BLaER1 (cell line): ENCODE results near the gene HSPBAP1.
"Not testable (repeated sequence)": the region's sequence is repeated elsewhere in the genome, so short reads cannot be mapped to it uniquely, and the experiment has no call there.

ENCODE experiments used
- H3K27ac ChIP-seq: shearing (Covaris generic); formaldehyde crosslinking; 2 replicates; pipeline ENCODE4 v1.8.1; 2022
- H3K27me3 ChIP-seq: shearing (Covaris generic); formaldehyde crosslinking; 2 replicates; pipeline ENCODE4 v1.8.1; 2022
- H3K36me3 ChIP-seq: shearing (Covaris generic); formaldehyde crosslinking; 2 replicates; pipeline ENCODE4 v1.8.1; 2022
- H3K4me1 ChIP-seq: shearing (Covaris generic); formaldehyde crosslinking; 2 replicates; pipeline ENCODE4 v1.8.1; 2022
- H3K4me2 ChIP-seq: shearing (Covaris generic); formaldehyde crosslinking; 2 replicates; pipeline ENCODE4 v1.8.1; 2022
- H3K4me3 ChIP-seq: shearing (Covaris generic); formaldehyde crosslinking; 2 replicates; pipeline ENCODE4 v1.8.1; 2022
- H3K9ac ChIP-seq: shearing (Covaris generic); formaldehyde crosslinking; 2 replicates; pipeline ENCODE4 v1.8.1; 2022
- H3K9me3 ChIP-seq: shearing (Covaris generic); formaldehyde crosslinking; 2 replicates; pipeline ENCODE4 v1.8.1; 2022
- H4K20me1 ChIP-seq: shearing (Covaris generic); formaldehyde crosslinking; 2 replicates; pipeline ENCODE4 v1.8.1; 2022
- Cebpa-rat ChIP-seq: shearing (Covaris generic); IDR thresholded peaks from 2 replicates; pipeline ENCODE4 v1.8.1; 2022

Gene HSPBAP1

DNA sequence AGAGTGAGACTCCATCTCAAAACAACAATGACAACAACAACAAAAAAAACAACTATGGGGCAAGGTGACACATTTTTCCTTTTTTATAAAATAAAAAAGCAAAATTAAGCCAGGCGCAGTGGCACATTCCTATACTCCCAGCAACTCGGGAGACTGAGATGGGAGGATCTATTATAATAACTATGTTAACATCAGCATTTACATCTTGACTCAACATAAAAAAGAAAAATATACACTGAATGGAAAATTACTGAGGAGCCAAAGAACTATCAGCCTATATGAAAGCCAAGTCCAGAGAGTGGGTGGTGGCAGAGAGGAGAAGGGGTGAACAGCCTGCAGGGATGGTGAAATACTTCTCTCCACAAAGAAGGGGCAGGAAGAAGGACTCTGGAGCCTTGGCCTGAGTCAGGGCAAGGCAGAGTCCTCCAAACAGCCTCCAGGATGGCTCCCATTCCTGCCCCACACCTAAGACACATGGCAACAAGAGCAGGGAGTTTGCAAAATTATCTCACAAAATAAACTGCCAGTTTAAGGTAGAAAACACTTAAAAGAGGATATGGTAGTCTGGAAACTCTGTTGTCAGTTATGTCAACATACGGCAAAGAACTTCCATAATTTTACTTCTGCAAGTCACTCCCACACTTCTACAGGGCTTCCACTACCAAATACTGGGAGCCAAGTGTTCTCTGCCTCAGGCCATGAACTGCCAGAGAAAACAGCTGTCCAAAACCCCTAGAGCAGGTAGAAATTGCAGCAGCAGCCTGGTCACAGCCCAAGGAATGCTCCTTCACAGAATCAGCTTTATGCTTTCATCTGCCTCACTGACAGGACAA, 25.9 kb downstream of the HSPBAP1 start:
- no peak overlapping the region for H3K4me2 ChIP-seq
- H3K4me3 ChIP-seq: no peak overlapping the region
- H3K9me3 ChIP-seq: no peaks in the 10 kb centered on the region
- no peak for TF ChIP-seq Cebpa-rat
- H3K27ac ChIP-seq: no peak overlapping the region
- H3K4me1 ChIP-seq: no peaks in the 10 kb centered on the region
- H3K27me3 ChIP-seq: no peaks in the 10 kb centered on the region
- H4K20me1 ChIP-seq: no peaks in the 10 kb centered on the region
- peaks cover 20% of the 10 kb centered on the region; the same call in 1 of the 2 replicates for H3K36me3 ChIP-seq
- no peak overlapping the region for H3K9ac ChIP-seq

DNA sequence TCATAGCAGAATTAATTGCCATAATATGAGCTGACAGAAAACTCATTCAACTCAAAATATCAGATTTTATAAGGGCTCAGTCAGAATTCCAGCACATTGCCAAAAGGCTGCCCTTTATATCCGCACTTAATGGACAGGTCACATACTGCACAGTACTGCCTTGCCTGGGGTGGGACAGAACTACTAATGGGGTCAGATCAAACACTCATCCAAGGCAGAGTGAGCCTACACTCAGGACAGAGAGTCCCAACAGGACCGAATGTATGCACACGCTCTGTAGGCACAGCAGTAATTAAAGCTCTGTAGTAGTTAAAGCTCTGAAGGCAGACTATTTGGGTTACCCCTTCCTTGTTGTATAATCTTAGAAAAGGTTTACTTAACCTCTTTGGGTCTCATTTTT, 27.2 kb downstream of the HSPBAP1 start:
- Histone ChIP-seq H3K9me3 (no peaks in the 10 kb centered on the region), H3K4me1 (peaks cover 8% of the 10 kb centered on the region; the same call in 1 of the 2 replicates), H3K4me3 (no peak overlapping the region), H3K27me3 (no peaks in the 10 kb centered on the region), H3K4me2 (no peak overlapping the region), H4K20me1 (no peaks in the 10 kb centered on the region), H3K36me3 (peaks cover 20% of the 10 kb centered on the region; the same call in 1 of the 2 replicates), H3K27ac (no peak overlapping the region), H3K9ac (no peak overlapping the region)
- TF ChIP-seq Cebpa-rat: no peak

DNA sequence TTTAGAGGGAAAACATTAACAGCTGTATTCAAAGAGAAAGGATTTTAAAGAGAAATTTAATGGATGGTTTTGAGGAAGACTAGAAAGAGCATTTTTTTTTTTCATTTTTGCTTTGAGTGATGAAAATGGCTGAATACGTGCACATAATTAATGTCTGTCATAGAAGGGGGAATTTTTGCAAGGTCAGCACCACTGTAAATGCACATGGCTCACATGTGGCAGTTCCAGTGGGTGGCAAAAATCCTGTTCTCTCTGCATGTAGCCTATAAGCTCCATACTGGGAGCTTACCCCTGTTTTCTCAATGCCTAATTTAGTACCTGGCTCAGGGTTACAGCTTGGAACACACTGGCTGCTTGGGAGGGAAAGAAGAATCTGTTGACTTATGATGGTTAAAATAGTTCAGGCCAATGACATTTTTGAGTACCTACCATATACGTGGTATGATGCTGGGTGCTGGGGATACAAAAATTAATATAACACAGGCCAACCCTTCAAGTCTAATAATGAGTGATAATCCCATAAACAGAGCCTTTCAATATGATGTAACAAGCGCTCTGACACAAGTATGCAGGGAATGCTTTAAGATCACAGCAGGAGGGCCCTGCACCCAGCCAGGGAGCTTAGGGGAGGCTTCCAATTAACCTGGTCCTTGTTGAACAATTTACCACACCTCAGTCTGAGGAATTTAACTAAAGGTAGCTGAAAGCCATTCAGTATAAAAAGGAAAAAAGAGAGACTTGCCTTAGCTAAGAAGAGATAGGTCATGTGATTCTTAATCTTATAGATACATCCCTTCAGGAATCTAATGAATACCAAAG, 33.0 kb downstream of the HSPBAP1 start:
- Histone ChIP-seq H3K36me3 (peaks cover 27% of the 10 kb centered on the region), H3K4me2 (no peak overlapping the region), H3K27me3 (no peaks in the 10 kb centered on the region), H3K27ac (no peak overlapping the region), H3K9ac (no peak overlapping the region), H3K9me3 (no peaks in the 10 kb centered on the region), H4K20me1 (no peaks in the 10 kb centered on the region), H3K4me1 (peaks cover 8% of the 10 kb centered on the region; the same call in 1 of the 2 replicates), H3K4me3 (no peak overlapping the region)
- TF ChIP-seq Cebpa-rat: no peak

DNA sequence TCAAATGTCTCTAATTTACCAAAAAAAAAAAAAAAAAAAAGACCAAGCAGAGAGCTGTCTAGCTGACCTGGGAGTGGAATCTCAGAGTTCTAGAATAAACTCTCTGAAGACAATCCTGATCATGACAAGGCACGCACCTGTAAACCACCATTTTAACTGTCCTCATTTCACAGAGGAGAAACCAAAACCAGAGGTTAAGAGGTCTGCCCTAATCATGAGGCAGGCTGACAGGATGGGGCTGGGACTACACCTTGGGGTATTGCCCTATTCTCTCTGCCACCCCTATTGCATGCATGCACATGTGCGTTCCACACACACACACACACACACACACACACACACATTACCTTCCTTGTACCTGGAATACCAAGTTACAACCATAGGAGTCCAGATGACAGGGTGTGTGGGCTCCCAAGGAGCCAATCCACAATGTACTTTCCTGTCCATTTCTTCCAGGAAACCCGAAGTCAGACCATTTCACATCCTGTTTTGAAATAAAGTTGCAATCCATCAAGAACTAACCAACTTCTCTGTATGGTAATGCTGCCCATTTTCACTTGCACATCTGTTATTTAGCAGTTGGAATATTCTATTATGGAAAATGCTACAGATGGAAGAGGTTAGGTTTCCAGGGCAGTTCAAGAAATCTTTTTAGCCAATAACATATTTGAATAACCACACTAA, 34.6 kb downstream of the HSPBAP1 start:
- H4K20me1 ChIP-seq: no peaks in the 10 kb centered on the region
- no peaks in the 10 kb centered on the region for H3K9me3 ChIP-seq
- no peak overlapping the region for H3K4me3 ChIP-seq
- no peak for TF ChIP-seq Cebpa-rat
- H3K27ac ChIP-seq: no peak overlapping the region
- peaks cover 8% of the 10 kb centered on the region; the same call in 1 of the 2 replicates for H3K4me1 ChIP-seq
- peaks cover 38% of the 10 kb centered on the region for H3K36me3 ChIP-seq
- no peak overlapping the region for H3K9ac ChIP-seq
- H3K27me3 ChIP-seq: no peaks in the 10 kb centered on the region
- H3K4me2 ChIP-seq: no peak overlapping the region

DNA sequence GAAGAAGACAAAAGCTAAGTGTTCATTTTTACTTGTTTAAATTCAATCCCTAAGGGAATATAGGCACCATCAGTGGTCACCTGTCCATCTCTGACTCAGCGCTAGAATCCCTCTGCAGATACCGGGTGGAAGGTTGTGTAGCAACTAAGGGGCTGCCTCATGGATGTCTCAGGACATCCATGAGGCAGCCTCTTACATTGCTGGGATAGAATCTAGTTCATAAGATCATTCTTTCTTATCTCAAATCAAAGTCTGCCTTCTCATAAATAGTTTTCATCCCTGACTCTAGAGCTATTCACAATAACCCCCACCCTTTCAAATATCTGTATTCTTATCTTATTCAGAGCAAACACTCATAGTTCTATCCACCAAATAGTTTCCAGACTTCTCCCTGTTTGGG, 38.1 kb downstream of the HSPBAP1 start:
- Histone ChIP-seq H3K9me3 (no peaks in the 10 kb centered on the region), H3K4me2 (no peak overlapping the region), H3K9ac (no peak overlapping the region), H4K20me1 (no peaks in the 10 kb centered on the region), H3K36me3 (peaks cover 53% of the 10 kb centered on the region), H3K27ac (no peak overlapping the region), H3K4me1 (no peaks in the 10 kb centered on the region), H3K4me3 (no peak overlapping the region), H3K27me3 (no peaks in the 10 kb centered on the region)
- TF ChIP-seq Cebpa-rat: no peak

DNA sequence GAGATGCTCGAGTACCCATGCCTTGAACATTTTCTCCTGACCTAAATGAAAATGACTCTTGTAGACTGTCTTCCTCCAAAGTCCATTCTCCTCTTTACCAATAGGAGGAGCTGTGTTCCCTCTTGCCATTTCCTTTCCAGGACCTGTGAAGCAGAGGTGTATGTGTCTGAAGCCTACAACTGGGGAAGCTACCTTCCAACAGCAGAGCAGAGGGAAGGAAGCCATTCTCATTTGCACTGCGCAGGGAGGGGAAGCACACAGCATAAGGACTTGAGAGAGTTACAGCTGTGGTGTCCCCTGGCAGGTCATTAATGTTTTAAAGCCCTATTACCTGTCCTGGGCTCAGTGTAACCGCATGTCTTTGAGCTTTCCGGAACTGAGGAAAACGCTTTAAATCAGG, 38.7 kb downstream of the HSPBAP1 start:
- Histone ChIP-seq H3K27ac (no peak overlapping the region), H3K4me2 (no peak overlapping the region), H3K9ac (no peak overlapping the region), H3K27me3 (no peaks in the 10 kb centered on the region), H4K20me1 (no peaks in the 10 kb centered on the region), H3K4me3 (no peak overlapping the region), H3K4me1 (no peaks in the 10 kb centered on the region), H3K9me3 (no peaks in the 10 kb centered on the region), H3K36me3 (peaks cover 55% of the 10 kb centered on the region)
- TF ChIP-seq Cebpa-rat: no peak

DNA sequence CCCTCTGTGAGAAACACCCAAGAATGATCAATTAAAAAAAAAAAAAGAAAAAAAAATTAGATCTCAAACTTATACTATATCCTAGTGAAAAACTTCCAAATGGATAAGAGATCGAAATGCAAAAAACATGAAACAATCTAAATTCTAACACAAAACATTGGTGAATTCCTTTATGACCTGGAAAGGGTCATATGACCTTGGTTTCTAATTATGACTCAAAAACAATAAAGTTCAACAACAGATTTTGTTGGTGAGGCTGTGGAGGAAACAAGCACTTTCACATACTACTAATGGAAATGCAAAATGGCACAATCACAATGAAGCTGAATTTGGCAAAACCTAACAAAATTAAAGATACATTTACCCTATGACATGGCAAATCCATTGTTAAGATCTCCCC, 45.3 kb downstream of the HSPBAP1 start:
- Histone ChIP-seq H3K9me3 (peaks cover 24% of the 10 kb centered on the region), H4K20me1 (no peaks in the 10 kb centered on the region), H3K27ac (no peak overlapping the region), H3K9ac (no peak overlapping the region), H3K4me1 (no peaks in the 10 kb centered on the region), H3K36me3 (peaks cover 39% of the 10 kb centered on the region), H3K4me3 (no peak overlapping the region), H3K27me3 (no peaks in the 10 kb centered on the region), H3K4me2 (no peak overlapping the region)
- TF ChIP-seq Cebpa-rat: no peak

DNA sequence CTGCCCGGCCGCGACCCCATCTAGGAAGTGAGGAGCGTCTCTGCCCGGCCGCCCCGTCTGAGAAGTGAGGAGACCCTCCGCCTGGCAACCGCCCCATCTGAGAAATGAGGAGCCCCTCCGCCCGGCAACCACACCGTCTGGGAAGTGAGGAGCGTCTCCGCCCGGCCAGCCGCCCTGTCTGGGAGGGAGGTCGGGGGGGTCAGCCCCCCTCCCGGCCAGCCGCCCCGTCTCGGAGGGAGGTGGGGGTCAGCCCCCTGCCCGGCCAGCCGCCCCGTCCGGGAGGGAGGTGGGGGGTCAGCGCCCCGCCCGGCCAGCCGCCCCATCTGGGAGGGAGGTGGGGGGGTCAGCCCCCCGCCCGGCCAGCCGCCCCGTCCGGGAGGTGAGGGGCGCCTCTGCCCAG, 46.3 kb downstream of the HSPBAP1 start:
- H3K27me3 ChIP-seq, H3K27ac ChIP-seq, H4K20me1 ChIP-seq, H3K9ac ChIP-seq, H3K4me1 ChIP-seq, H3K4me2 ChIP-seq, H3K4me3 ChIP-seq: not testable (repeated sequence)
- Histone ChIP-seq H3K9me3 (peaks cover 34% of the 10 kb centered on the region), H3K36me3 (peaks cover 44% of the 10 kb centered on the region)

DNA sequence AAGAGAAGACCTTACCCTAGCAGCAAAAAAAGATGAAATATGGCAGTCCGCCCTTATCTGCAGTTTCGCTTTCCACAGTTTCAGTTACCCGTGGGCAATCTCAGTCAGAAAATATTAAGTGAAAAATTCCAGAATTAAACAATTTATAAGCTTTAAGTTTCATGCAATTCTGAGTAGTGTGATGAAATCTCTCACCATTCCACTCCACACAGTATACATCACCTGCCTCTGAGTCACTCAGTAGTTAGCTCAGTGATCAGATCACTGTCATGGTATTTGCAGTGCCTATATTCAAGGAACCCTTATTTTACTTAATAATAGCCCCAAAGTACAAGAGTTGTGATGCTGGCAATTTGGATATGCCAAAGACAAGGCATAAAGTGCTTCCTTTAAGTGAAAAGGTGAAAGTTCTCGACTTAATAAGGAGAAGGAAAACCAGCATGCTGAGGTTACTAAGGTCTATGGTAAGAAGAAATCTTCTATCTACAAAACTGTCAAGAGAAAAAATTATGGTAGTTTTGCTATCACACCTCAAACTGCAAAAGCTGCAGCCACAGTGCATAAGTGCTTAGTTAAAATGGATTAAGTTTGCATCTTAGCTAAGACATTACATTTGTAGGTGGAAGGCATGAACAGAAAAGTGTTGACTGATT, 48.1 kb downstream of the HSPBAP1 start:
- Histone ChIP-seq H3K27me3 (no peaks in the 10 kb centered on the region), H3K4me1 (no peaks in the 10 kb centered on the region), H3K9ac (no peak overlapping the region), H3K9me3 (peaks cover 36% of the 10 kb centered on the region), H3K4me3 (no peak overlapping the region), H4K20me1 (no peaks in the 10 kb centered on the region), H3K36me3 (peaks cover 43% of the 10 kb centered on the region), H3K27ac (no peak overlapping the region), H3K4me2 (no peak overlapping the region)
- no peak for TF ChIP-seq Cebpa-rat
